GM21360 (cell line): ENCODE data around the gene DNAJC19.

Source experiments
- ATAC-seq: cut with Tn5 transposase; IDR thresholded peaks from one replicate; pipeline ENCODE4 v1.9.1; 2021; ENCODE audit warnings: mild to moderate bottlenecking, moderate library complexity; ENCODE audit not compliant: unreplicated experiment

DNAJC19 gene

DNA sequence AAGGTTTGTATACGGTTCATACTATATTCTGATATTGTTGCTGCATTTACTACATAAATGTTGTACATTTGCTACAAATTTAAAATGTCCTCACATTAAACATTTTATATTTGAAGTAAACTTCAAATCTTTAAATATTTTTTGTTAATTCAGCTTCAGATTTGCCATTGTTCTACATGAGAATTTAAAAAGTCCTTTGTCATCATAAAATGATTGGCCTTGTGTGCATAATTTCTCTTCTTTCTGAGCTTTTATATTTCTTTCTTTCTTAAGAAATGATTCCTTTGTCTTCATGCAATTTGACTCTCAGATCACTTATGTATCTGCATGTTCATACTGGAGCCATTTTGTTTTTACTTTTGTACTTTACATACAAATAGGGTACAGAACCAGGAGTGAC, 28.0 kb downstream of the DNAJC19 start:
- no peak for ATAC-seq

DNA sequence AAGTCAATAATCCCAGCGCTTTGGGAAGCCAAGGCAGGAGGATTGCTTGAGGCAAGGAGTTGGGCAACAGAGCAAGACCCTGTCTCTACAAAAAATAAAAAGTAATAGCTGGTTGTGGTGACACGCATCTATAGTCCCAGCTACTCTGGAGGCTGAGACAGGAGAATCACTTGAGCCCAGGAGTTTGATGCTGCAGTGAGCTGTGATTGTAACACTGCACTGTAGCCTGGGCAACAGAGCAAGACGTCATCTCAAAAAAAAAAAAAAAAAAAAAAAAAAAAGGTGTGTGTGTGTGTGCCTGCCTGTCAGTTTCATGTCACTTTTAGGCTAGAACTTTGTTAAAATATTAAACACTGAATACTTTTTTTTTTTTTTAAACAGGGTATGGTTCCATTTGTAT, 28.4 kb downstream of the DNAJC19 start:
- ATAC-seq: no peak

DNA sequence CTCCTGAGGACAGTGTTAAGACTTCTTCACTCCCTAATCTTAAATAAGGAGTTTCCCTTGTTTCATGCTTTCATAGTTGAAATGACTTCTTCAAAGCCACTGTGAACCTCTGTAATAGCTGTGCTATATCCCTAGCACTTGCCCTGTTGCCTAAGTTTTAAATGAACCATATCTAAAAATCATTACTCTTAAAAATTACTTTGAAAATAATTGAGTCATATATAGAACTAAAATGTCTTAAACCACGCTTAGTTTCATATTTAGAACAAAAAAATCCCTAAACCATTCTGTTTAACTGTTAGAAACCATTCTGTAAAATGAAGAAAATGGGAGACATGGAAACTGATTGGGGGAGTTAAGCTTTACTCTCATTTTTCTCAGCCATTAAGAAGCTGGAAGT, 29.8 kb downstream of the DNAJC19 start:
- ATAC-seq: no peak

DNA sequence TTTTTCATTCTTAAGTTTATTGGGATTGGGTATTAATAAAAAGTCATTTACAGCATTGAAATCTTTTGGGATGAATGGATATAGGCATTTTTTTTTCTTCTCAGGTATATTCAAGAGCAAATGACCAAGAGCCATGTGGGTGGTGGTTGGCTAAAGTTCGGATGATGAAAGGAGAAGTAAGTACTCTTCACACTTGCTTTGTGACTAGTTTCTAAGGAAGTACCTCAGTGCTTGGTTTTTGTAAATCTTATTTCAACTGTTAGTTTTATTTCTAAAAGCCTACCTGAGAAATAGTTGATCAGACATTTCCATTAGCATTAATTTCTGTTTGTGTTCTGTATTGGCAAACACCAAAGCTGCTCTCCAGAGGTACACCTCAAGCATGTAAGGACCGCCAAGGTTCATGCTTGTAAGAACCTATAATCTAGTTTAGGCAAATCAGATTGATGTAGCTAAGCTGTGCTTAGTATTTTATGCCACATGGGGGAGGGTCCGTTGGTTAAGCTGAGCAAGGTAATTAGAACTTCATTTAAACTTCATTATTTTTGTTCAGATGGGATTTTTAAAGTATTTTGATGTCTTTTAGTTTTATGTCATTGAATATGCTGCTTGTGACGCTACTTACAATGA, 41.7 kb downstream of the DNAJC19 start:
- ATAC-seq: peak; percentile 69

DNA sequence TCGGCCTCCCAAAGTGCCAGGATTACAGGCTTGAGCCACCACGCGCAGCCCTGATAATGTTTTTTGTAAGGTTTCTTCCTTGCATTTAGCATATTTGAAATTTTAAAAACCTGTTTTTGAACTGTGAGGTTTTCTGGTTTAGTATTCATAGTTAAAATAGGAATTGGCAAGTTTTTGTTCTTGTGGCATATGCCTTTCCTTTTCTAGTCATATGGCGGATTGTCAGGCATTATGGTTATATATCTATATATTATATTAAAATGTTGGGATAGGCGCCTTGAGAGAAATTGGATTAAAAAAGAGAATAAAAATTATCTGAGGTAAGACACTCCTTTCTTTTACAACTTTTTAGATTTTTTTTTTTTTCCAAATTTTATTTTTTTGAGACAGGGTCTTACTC, 48.7 kb downstream of the DNAJC19 start:
- ATAC-seq: no peak

DNA sequence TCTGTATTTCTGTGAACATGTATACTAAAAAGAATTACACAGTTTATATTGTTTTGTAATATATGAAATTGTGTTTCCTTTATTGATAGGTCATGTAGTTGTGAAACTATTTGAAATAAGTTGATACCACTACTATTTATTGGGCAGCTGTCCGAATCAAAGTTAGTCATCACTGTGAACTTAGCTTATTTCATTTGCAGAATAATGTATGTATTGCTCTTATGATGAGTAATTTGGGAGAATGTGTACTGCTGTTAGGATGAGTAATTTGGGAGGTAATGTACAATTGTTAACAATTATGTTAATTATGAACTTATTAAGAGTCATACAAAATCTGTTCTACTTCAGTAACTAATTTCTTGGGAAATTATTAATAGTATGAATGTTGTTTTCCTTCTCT, 54.9 kb downstream of the DNAJC19 start:
- ATAC-seq: no peak
